ENCODE data around the gene SPIRE1. TPM values are rescaled to one million over a fixed set of nuclear protein-coding genes. Genes with fewer than 3 reads are reported as not detected.
"Not testable (repeated sequence)": the region's sequence is repeated elsewhere in the genome, so short reads cannot be mapped to it uniquely, and the experiment has no call there.

SPIRE1 gene
- total RNA-seq, 2 donors from 2014 or later, result 14.2 to 17.2 TPM

- no peak overlapping the region for H3K9ac ChIP-seq (ENCODE audit: extremely low read depth, low read length, poor library complexity, severe bottlenecking)
- H3K4me1 ChIP-seq (ENCODE audit: control insufficient read depth, insufficient read depth, low read length), result peaks cover 3% of the 10 kb centered on the region
- no peaks in the 10 kb centered on the region for H3K9me3 ChIP-seq (ENCODE audit: control insufficient read depth, low read length)
- H3K4me3 ChIP-seq (ENCODE audit: low read length), result no peak overlapping the region
- no peak for TF ChIP-seq CTCF (conservative IDR thresholded peaks at IDR 0.05)
- no peaks in the 10 kb centered on the region for H3K27me3 Mint-ChIP-seq (ENCODE audit: insufficient read depth)
- H3K4me1 Mint-ChIP-seq, result peaks cover 11% of the 10 kb centered on the region
- peaks cover 3% of the 10 kb centered on the region for H3K36me3 ChIP-seq (ENCODE audit: control insufficient read depth, insufficient read depth, low read length)
- H3K4me3 Mint-ChIP-seq, result no peak overlapping the region
- H3K27me3 ChIP-seq (ENCODE audit: control insufficient read depth, insufficient read depth, low read length, poor library complexity, severe bottlenecking), result no peaks in the 10 kb centered on the region
- no peak overlapping the region for H3K27ac ChIP-seq (ENCODE audit: low read depth, low read length)
- DNase-seq, result no peak
- peaks cover 15% of the 10 kb centered on the region for H3K9me3 Mint-ChIP-seq
- 85 to 100% methylated on average over 2 of the region's 4 CpGs for WGBS, 2 experiments (ENCODE audit: insufficient coverage in 1 of 2, insufficient read length in 1 of 2)
- peaks cover 6% of the 10 kb centered on the region for H3K36me3 Mint-ChIP-seq (ENCODE audit: low read depth)
- H3K27ac Mint-ChIP-seq, result peak overlapping the region; percentile 74
These were observed 28.9 kb downstream of the SPIRE1 start for GRCh38 chr18:12628706-12629702.

GRCh38 chr18:12627199-12627598 is 30.7 kb downstream of the SPIRE1 start:
- not testable (repeated sequence) for H3K27me3 ChIP-seq (ENCODE audit: control insufficient read depth, insufficient read depth, low read length, poor library complexity, severe bottlenecking); H3K4me3 Mint-ChIP-seq; H3K9ac ChIP-seq (ENCODE audit: extremely low read depth, low read length, poor library complexity, severe bottlenecking); H3K9me3 ChIP-seq (ENCODE audit: control insufficient read depth, low read length); DNase-seq; H3K27me3 Mint-ChIP-seq (ENCODE audit: insufficient read depth); H3K4me1 ChIP-seq (ENCODE audit: control insufficient read depth, insufficient read depth, low read length); H3K4me3 ChIP-seq (ENCODE audit: low read length); H3K36me3 ChIP-seq (ENCODE audit: control insufficient read depth, insufficient read depth, low read length); H3K36me3 Mint-ChIP-seq (ENCODE audit: low read depth); H3K27ac ChIP-seq (ENCODE audit: low read depth, low read length); H3K27ac Mint-ChIP-seq
- Mint-ChIP-seq H3K4me1 (peaks cover 11% of the 10 kb centered on the region), H3K9me3 (peaks cover 15% of the 10 kb centered on the region)
- 98 to 100% methylated on average over 2 of the region's 3 CpGs for WGBS, 2 experiments (ENCODE audit: insufficient coverage in 1 of 2, insufficient read length in 1 of 2)

- Histone ChIP-seq H3K4me1 (ENCODE audit: control insufficient read depth, insufficient read depth, low read length) (peaks cover 2% of the 10 kb centered on the region), H3K4me3 (ENCODE audit: low read length) (no peak overlapping the region), H3K27ac (ENCODE audit: low read depth, low read length) (no peak overlapping the region), H3K9me3 (ENCODE audit: control insufficient read depth, low read length) (no peaks in the 10 kb centered on the region), H3K27me3 (ENCODE audit: control insufficient read depth, insufficient read depth, low read length, poor library complexity, severe bottlenecking) (no peaks in the 10 kb centered on the region), H3K36me3 (ENCODE audit: control insufficient read depth, insufficient read depth, low read length) (peaks cover 3% of the 10 kb centered on the region), H3K9ac (ENCODE audit: extremely low read depth, low read length, poor library complexity, severe bottlenecking) (no peak overlapping the region)
- TF ChIP-seq CTCF (conservative IDR thresholded peaks at IDR 0.05), result no peak
- Mint-ChIP-seq H3K27me3 (ENCODE audit: insufficient read depth) (no peaks in the 10 kb centered on the region), H3K9me3 (peaks cover 15% of the 10 kb centered on the region), H3K36me3 (ENCODE audit: low read depth) (peaks cover 8% of the 10 kb centered on the region), H3K27ac (no peak overlapping the region), H3K4me3 (no peak overlapping the region), H3K4me1 (peaks cover 7% of the 10 kb centered on the region)
- DNase-seq, result no peak
- WGBS, 2 experiments (ENCODE audit: insufficient coverage in 1 of 2, insufficient read length in 1 of 2), result 90 to 97% methylated on average over 3 to 4 of the region's 4 CpGs
These were observed 32.7 kb downstream of the SPIRE1 start for GRCh38 chr18:12625241-12625640.

Measured in endodermal cell (in vitro differentiated cells).